Ovary (tissue), 3 donors: Measurements from ENCODE around the gene ADO.

ENCODE experiments used
- EP300 ChIP-seq: sonication (generic); formaldehyde crosslinking; IDR thresholded peaks from one replicate; pipeline ENCODE4 v1.6.1; 2017; ENCODE audit warnings: antibody characterized with exemption
- POLR2A ChIP-seq: fragments of 450-650 bp; IDR thresholded peaks from one replicate; pipeline ENCODE4 v1.6.1; 2017; ENCODE audit warnings: antibody characterized with exemption, mild to moderate bottlenecking, moderate library complexity
- TF ChIP-seq, protein P1 (sequence below), 3 donors: fragments of 450-650 bp in 2 of 3; fragments of 200-600 bp in 1 of 3; IDR thresholded peaks; one replicate each; pipeline versions ENCODE4 v1.5.1 to v1.8.0; 2016 to 2022; ENCODE audit warnings: antibody characterized with exemption in 3 of 3, mild to moderate bottlenecking in 1 of 3
- donor health status: DM: no; HTN: no; CAD: no.

DNA sequence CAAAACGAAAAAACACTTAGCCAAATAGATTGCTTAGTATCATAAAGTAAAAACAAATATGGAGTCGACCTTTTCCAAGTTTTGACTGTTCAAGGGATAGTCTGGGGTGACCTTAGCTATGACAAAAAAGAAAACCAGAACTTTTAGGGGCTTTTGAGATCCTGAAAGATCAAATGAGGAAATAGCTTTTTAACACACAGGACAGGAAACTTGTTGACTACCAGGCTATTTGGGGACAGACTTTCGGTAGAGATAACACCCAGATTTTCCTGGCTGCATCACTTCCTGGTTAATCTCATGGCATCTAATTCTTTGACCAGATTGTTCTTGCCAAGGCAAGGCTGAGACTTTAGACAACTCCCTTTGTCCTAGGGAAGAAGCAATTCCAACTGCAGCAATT is 46.1 kb downstream of the ADO start:
- TF ChIP-seq, protein P1, sequence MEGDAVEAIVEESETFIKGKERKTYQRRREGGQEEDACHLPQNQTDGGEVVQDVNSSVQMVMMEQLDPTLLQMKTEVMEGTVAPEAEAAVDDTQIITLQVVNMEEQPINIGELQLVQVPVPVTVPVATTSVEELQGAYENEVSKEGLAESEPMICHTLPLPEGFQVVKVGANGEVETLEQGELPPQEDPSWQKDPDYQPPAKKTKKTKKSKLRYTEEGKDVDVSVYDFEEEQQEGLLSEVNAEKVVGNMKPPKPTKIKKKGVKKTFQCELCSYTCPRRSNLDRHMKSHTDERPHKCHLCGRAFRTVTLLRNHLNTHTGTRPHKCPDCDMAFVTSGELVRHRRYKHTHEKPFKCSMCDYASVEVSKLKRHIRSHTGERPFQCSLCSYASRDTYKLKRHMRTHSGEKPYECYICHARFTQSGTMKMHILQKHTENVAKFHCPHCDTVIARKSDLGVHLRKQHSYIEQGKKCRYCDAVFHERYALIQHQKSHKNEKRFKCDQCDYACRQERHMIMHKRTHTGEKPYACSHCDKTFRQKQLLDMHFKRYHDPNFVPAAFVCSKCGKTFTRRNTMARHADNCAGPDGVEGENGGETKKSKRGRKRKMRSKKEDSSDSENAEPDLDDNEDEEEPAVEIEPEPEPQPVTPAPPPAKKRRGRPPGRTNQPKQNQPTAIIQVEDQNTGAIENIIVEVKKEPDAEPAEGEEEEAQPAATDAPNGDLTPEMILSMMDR (IDR thresholded peaks at IDR 0.05) = no peak
- TF ChIP-seq EP300 (no peak), POLR2A (no peak)
